Measurements from ENCODE around the gene TMEM128.

GRCh38 chr4:4268776-4269175 is 20.8 kb upstream of the TMEM128 start:
- no peak for TF ChIP-seq POLR2A (IDR thresholded peaks at IDR 0.05; ENCODE audit: extremely low read depth, insufficient read length)
- no peak for TF ChIP-seq CTCF (IDR thresholded peaks at IDR 0.05; ENCODE audit: low read depth, low read length)
- no peak for TF ChIP-seq MAX (IDR thresholded peaks at IDR 0.05; ENCODE audit: low read depth, low read length)
- no peak for TF ChIP-seq MYC (IDR thresholded peaks at IDR 0.05; ENCODE audit: low read depth, low read length)
